GM12874 (cell line): ENCODE results near the gene ADAMTS1.

ENCODE experiments used
- CTCF ChIP-seq: IDR thresholded peaks from 2 replicates; pipeline ENCODE4 v1.5.1; 2011; ENCODE audit warnings: low read depth, mild to moderate bottlenecking, control low read depth, low read length, moderate library complexity; ENCODE audit not compliant: insufficient read depth

ADAMTS1 gene

GRCh38 chr21:26845066-26845758, at the start of gene ADAMTS1:
Gene ADAMTS1 (minus strand): TSS chr21:26845409. CDS start chr21:26844954, 455 bp downstream.
- no peak for TF ChIP-seq CTCF

- no peak for TF ChIP-seq CTCF
Measured at GRCh38 chr21:26892151-26892550, 46.9 kb upstream of the ADAMTS1 start.

- TF ChIP-seq CTCF: no peak
Measured at GRCh38 chr21:26888931-26889330, 43.7 kb upstream of the ADAMTS1 start.

- no peak for TF ChIP-seq CTCF
Measured at GRCh38 chr21:26888256-26888655, 43.0 kb upstream of the ADAMTS1 start.

DNA sequence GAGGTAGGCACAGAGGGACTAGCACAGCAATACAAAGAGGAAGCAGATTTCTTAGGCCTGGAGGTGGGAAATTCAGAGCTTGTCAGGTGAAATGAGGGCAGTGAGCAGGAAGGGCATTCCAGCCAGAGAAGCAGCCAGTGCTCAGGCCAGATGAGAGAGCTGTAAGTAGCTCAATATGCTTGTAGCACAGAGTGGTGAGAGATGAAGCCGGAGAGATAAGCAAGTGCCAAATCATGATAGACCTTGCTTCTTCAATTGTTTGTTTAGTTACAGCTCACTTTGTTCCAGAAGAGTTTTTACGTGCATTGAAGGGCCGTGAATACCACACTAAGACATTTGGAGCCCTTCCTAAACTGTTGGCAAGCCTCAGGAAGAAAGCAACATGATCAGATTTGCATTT, 42.0 kb upstream of the ADAMTS1 start:
- TF ChIP-seq CTCF: no peak

- no peak for TF ChIP-seq CTCF
Measured at GRCh38 chr21:26884436-26884835, 39.2 kb upstream of the ADAMTS1 start.

- no peak for TF ChIP-seq CTCF
Measured at GRCh38 chr21:26883768-26884167, 38.6 kb upstream of the ADAMTS1 start.
